ENCODE results near the gene PREX1.
A peak's percentile ranks its signal among the peaks of the same experiment; 100 is the strongest.

Gene PREX1

DNA sequence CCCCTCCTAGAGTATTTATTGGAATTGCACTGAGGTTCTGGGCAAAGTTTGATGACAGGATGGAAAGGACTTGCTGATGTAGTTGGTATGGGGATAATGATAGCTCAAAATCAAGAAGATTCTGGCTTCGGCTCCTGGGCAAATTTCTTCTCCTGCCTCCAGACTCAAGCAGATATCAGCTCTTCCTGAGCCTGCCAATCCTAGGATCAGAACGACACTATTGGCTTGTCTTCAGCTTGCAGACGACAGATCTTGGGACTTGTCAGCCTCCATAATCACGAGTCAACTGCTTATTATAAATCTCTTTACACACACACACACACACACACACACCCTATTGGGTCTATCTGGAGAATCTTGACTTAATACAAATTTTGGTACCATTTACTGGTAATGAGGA is 131.1 kb downstream of the PREX1 start:
- no peak for DNase-seq

DNA sequence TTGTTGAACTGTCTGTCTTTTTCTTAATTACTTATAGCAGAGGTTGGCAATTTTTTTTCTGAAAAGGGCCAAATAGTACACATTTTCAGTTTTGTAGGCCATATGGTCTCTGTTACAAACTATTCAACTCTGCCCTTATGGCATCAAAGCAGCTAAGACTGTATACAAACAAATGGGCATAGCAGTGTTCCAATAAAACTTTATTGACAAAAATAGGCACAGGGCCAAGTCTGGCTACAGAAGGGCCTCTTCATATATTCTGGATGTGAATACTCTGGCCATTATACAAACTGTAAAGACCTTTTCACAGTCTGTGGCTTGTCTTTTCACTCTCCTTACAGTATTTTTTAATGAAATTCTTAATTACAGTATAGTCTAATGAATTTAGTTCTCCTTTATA is 132.1 kb downstream of the PREX1 start:
- no peak for DNase-seq

DNA sequence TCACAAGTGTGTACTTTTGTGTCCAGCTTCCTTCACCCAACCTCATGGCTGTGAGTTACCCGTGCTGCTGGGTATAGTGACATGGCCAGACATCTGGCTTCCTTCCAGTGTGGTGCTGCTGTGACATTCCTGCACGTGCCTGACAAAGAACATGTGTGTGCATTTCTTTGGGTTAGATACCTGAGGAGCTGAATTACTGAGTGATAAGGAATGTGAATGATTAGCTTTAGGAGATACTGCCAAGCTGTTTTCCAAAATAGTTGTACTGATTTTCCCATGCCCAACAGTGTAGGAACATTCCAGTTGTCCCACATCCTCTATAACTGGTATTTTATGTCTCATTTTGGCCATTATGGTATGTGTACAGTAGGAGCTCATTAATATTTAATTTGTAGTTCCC is 132.5 kb downstream of the PREX1 start:
- peak; percentile 60 for DNase-seq

DNA sequence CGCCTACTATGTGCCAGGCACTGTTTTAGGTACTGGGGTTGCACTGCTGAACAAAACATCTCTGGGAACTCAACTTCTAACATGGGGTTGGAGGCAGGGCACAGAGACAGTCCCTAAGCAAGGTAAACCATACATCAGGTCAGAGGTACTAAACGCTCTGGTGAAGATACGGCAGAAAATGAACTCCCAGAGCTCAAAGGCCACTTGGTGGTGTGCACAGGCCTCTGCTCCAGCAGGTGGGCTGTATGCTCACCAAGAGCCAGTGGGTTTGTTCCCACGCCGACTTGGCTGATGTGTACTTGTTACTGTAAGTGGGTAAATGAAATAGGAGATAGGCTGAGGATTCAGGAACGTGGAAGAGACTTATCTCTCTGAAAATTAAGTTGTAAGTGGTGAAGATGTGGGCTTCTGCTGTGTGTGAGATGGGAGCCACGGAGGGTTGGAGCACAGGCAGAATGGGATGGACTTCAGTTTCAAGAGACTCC is 133.4 kb downstream of the PREX1 start:
- no peak for DNase-seq

DNA sequence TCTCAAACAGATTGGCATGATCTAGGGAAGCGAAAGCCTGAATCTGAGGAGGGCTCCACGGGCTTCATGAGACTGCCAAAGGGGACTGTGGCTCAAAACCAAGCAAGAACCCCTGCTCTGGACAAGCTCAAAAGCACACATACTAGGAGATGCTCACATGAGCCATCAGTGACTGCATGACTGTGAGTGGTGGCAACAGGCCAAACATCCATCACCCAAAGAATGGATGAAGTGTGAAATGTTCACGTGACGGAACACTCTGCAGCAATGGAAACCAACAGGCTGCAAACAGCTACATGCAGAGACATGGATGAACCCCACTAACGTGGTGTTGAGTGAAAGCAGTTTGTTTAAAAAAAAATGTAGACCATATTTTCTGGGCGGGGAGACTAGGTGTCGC is 136.3 kb downstream of the PREX1 start:
- DNase-seq: no peak

DNA sequence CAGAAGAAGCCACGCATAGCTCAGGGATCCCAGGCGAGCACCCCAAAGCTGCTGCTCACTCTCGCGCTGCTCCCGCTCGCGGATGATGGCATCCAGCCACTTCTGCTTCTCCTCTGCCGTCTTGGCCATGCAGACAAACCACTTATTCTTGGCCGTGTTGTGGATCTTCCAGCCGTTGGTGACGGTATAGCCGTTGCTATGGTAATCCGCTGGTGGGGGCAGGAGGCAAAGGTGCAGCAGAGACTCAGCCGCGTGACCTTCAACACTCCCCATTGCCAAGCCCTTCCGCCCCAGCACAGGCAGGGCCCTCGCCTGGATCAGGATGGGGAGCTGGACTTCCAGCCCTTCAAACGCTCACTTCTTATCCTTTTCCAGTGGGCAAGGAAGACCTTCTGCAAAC is 136.9 kb downstream of the PREX1 start:
- no peak for DNase-seq

DNA sequence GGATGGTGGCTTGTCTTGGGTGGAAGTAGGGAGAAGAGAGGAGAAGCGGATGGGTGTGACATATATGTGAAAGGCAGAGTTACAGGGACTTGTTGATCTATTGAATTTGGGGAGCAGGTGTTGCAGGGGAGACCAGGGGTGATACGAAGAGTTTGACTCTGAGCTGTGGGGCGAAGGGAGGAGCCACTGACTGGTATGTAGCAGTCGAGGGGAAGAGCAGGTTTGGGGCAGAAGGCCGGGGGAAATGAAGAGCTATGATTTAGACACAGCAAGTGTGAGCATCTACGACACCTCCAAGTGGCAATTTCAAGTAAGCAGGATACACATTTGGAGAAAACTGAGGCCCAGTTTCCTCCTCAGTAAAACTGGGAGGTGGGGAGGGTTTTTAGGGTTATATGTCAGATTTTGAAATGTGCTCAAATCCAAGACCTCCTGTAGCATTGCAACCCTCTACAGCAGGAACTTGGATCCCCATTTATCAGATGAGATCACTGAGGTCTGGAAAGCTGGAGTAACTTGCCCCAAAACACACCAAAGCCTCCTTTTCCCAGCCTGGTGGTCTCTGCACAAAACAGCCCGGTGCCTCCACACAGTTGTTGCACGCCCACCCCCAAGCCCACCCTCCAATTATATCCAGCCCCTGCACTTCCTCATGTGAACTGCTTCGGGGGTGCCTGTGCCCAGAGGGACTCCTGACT is 137.8 kb downstream of the PREX1 start:
- no peak for DNase-seq

DNA sequence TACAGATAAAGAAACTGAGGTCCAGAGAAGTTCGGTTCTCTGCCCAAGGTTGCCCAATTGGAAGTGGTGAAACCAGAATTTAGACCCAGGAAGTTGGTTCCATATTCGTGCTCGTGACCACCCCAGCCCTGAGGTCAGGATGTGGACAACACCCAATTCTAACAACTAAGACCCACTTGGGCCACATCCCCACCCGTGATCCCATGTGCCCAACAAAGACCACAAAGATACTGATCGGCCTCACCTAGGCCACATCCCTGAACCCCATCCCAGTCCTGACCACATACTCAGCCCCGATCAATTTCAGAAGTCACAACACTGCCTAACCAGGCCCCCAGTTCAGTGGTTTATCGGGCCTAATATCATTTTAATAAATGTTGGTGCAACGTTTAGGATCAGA is 138.4 kb downstream of the PREX1 start:
- no peak for DNase-seq

DNA sequence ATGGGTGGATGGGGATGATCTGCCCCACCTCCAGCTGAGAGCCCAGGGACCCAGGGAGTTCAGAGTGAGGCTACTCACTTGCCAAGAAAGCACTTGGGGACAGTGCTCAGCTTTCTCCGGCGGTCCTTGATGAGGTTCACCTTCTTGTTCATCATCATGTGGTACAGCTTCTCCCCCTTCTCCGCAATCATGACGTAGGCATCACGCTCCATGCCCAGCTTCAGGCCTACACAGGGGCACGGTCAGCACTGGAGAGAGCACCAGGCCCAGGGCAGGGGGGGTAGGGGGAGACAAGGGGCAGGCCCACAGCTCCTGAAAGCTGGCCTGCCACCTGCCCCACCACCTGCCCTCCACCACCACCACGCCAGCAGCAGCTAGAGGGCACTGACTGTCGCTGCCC is 139.2 kb downstream of the PREX1 start:
- no peak for DNase-seq

DNA sequence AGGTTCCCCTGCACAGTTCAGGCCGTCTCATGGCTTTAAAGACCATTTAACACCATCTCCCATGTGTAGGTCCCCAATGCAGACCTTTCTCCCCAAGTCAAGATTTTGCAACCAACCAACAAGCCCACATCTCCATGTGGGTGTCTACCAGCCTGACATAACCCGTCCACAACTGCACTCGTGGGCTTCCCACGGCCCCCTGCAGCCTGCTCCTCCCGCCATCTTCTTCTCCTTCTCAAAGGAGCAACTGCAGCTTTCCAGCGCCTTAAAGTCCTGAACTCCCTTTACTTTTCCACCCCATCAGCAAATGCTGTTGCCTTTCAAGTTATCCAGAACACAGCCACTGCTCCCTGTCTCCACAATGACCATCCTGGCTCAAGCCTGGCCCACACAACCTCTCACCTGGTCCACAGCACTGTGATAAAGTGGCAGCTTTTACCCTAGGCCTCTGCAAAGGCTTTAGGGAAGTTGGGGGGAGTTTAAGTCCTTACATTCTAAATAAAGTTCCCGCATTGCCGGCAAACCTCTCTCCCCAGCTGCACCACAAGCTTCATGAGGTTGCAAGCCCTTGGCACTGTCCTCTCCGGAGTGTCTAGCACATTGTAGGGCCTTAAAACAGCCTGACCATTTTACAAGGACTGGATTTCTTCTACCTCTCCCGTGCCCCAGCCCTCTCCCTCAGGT is 140.5 kb downstream of the PREX1 start:
- DNase-seq: no peak

DNA sequence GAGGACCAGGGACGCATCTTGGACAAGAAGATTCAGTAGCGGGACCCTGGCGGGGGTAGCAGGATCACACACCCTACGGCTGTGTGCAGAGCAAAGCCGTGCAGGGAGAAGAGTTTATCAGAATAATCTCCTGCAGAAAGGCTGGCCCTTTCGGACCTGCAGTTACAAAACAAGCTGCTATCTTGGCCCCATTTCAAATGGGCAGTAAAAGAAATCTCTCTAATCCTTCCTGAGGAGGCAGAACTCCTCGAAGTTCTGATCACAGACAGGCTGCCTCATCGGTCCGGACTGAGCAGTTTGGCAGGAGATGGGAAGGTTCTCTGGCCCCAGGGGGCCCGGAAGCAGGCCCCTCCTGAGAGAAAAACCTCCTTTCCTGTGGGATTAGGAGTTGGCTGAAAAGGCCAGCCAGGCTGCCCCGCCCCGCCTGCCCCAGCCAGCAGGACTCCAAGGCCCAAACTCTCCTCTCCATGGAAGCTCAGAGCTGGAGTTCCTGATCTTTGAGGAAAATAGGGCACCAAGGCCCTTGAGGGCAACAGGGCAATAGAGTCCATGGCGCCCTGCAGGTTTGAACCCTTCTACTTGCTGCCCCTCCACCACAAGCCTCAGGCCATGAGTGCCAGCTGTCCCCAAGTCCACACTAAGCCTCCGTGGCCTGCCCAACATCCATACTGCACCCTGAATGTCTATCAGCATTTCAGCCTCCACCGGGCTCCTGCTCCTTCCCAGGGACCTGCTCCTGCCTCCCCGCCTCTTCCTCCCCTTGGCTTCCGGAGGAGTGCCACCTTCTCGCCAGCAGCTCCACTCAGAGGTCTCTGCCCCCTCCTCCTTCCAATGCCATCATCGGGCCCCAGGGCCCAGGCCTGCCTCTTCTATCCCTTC is 141.3 kb downstream of the PREX1 start:
- no peak for DNase-seq

DNA sequence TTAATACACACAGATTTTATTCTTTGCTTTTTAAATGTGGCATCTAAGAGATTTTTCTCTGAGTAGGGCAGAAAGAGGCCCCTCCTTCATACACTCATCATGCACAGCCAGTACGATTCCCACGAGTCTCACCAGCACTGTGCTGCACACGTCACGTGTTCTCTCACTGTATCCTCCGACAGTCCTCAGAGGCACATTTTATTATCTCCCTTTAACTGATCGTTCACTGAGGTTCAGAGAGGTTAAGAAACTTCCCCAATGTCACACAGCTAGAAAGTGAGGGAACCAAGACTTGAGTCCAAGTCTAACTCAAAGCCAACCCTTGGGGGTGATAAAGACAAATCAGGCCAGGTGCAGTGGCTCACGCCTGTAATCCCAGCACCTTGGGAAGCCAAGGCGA is 142.5 kb downstream of the PREX1 start:
- DNase-seq: no peak

DNA sequence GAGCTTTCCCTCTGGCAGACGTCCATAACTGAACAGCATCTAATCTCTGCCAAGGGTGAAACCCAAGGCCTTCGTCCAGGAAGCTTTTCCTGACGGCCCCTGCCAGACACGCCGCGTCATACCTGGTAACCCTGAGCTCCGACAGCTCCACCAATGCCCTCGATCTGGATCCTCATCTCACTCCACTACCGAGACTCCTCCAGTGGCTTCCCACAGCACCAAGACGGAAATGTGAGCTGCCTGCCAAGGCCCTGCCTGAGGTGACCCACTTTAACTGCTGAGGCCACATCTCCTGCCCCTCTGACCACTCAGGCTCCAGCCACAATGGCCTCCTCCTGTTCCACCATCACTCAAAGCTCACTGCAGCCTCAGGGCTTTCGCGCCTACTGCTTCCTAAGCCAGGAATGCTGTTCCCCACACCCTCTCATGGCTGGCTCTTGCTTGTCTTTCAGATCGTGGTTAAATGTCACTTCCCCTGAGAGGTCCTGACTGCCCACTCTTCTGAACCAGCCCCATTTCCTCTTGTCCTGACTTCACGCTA is 143.2 kb downstream of the PREX1 start:
- DNase-seq: peak; percentile 41

DNA sequence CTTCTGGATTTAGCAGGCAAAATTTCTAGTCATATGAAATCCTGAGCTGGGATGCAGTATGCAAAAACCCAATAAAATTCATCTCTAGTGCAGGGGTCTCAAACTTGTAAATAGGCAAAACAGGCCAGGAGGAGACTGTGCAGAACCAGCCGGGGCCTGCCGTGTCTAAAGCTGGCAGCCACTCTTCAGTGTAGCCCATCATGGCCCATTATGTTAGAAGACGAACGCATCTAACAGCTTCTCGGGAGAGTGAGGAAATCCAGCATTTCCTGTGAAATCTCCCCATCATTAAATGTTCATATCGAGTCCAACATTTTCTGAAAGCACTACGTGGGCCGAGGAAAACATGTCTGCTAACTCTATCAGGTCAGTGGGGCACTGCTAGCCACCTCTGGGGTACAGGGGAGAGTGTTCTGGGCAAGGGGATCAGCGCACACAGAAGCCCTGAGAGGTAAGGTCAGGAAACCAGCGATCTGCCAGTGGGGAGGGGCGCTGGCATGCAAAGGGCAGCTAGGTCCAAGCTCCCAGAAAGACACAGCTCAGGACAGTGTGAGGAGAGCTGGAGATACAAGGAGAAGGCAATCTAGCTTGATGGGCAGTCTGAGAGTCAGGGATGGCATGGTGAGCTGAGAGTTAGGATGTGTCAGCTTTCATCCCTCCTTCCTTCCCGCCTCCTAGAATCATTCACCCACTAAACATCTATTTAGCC is 144.2 kb downstream of the PREX1 start:
- DNase-seq: no peak

DNA sequence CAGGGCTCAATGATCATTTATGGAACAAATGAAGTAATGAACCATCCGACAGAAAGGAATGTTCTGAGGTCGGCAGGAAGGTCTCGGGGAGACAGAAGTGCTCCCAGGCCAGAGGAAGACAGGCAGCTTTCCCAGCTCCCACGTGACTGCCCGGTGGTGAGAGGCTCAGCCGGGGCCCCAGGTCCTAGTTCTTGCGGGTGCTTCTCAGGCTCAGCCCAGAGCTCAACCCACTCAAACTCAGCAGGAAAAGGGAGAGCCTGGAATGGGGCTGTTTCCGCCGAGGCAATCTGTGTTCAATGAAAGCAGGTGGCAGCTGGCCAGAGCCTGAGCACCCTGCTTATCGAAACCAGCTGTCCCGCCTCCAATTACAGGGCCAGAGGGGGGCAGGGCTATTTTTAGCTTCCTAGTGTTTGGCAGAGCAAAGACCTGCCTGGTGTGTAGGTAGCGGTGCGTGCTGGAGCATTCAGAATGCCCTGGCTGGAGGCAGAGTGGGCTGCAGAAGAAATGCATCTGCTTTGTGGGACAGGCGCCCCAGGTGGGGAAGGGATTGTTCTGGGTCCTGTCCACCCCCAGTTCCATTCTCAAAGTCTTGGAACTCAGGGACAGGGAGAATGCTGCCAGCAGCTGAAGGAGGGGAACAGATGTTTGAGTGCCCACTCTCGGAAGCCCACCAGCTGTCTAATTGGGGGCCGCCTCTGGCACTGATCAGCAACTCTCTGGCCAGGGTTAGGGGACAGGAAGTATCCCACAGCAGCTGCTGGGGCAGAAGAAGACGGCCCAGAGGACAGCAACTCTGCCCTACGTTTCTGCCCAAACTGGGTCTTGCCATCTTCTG is 145.1 kb downstream of the PREX1 start:
- peak; percentile 97 for DNase-seq

DNA sequence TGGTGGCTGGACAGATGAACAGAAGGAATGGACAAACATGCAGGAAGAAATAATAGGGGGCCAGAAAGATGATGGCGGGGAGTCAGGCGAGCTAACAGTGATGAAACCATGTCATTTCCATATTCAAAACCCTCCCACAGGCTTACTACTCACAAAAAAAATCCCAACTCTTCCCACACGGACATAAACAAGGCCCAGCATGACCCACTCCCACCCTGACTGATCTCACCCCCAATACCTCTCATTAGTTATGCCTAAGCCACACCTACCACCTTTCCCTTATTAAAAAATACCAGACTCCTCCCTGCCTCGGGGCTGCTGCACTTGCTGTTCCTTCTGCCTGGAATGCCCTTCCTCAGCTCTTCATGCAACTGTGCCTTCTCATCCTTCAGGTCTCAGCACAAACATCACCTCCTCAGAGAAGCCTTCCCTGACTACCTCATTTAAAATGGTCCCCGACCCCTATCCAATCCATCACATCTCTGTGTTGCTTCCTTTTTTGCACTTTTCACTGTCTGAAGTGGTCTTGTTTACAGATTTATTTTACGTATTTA is 145.8 kb downstream of the PREX1 start:
- no peak for DNase-seq

DNA sequence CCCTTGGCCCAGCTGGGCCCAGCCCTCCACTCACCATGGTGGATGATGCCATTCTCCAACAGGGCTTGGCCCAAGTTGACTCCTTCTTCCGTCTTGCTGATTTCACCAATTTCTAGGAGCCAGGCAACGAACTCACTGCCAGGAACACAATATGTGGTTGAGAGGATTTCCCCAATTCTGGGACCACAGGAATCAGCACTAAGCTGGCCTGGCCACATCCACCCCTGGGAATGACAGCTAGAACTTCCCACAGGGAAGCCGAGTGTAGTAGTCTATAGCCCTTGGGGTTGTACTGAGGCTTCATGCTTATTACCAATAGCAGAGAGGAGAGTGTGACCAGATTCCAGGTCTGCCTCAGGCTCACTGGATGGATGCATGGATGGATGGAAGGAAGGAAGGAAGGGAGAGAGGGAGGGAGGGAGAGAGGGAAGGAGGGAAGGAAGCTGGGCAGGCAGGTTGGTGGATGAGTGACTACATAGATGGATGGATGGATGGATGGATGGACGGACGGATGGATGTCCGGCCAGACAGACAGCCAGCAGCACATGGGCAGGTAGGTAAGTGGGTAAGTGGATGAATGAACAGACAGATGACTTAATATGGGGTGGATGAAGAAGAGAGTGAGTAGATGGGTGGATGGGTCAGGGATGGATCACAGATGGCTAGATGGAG is 146.5 kb downstream of the PREX1 start:
- peak; percentile 48 for DNase-seq

DNA sequence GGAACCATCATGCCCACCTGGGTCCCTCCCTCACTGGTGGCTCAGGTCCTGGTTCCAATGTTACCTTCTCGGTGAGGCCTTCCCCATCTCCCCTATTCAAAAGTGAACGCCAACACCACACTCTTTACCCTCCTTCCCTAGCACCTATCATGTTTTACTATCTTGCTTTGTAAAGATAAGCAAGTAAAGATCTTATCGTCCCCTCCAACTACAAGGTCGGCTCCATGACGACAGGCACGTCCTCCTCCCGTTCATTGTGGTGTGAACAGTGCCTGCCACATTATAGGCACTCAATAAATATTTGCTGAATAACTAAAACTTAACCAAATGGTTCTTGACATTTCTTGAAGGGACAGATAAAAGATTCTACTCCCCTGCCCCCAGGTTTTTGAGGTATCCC is 147.1 kb downstream of the PREX1 start:
- no peak for DNase-seq

DNA sequence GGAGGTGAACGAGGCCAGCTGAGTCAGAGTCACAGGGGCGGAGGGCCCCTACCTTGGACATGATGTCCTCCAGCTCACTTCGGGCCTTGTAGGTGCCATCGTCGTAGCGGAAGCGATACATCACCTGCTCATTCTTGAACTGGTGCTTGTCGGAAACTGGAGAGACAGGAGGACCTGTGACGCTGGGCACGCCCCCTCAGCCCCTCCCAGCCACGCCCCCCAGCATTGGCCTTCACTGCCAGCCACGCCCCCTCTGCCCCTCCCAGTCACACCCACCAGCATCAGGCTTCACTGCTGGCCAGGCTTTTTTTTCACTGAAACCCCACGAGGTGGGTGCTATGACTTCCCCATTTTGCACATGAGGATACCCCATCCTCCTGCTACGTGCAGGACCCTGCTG is 148.2 kb downstream of the PREX1 start:
- no peak for DNase-seq

DNA sequence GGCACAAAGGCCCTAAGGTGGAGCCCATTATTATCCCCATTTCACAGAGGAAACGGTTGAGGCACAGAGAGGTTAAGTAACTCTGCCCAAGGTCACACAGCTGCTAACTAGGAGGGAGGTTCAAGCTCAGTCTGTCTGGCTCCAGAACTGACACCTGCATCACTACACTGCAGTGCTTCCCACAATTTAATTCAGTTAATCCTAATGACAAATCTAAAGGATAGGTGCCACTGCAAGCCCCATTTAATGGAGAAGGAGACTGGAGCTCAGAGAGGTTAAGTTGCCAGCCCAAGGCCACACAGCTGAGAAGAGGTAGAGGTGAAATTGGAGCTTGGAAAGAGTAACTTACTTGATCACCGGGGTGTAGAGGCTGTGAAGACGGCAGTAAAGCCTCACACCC is 148.8 kb downstream of the PREX1 start:
- DNase-seq: no peak

DNA sequence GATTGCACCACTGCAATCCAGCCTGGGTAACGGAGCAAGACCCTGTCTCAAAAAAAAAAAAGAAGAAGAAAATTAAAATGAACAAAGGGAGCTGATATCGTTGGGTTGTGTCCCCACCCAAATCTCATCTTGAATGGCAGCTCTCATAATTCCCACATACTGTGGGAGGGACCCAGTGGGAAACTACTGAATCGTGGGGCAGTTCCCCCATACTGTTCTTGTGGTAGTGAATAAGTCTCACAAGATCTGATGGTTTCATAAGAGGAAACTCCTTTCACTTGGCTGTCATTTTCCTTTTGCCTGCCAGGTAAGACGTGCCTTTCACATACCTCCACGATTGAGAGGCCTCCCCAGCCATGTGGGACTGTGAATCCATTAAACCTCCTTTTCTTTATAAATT is 149.4 kb downstream of the PREX1 start:
- no peak for DNase-seq
